Peyer's patch (tissue), 4 donors: ENCODE results near the gene RAI14. TPM values are rescaled to one million over a fixed set of nuclear protein-coding genes. Genes with fewer than 3 reads are reported as not detected.

ENCODE experiments used
- DNase-seq, 3 donors: peaks; one replicate each; pipeline ENCODE4 v3.0.0-alpha.2; 2017 to 2019
- H3K27ac ChIP-seq, 4 donors: fragments of 200-600 bp; sonication (generic); one replicate each; pipeline ENCODE4 v1.5.1; 2016 to 2019
- H3K27me3 ChIP-seq, 2 donors: fragments of 200-600 bp; sonication (generic); one replicate each; pipeline ENCODE4 v1.5.1; 2019
- H3K36me3 ChIP-seq, 3 donors: fragments of 200-600 bp; sonication (generic); one replicate each; pipeline ENCODE4 v1.5.1; 2016 to 2019
- H3K4me1 ChIP-seq, 4 donors: fragments of 200-600 bp; sonication (generic); one replicate each; pipeline ENCODE4 v1.5.1; 2016 to 2019
- H3K4me3 ChIP-seq, 4 donors: fragments of 200-600 bp; sonication (generic); 1 replicate in 3 of 4; 2 replicates in 1 of 4; pipeline ENCODE4 v1.5.1; 2016 to 2019; ENCODE audit warnings: mild to moderate bottlenecking in 1 of 4
- H3K9me3 ChIP-seq, 4 donors: fragments of 200-600 bp; sonication (generic); one replicate each; pipeline ENCODE4 v1.5.1; 2016 to 2019; ENCODE audit warnings: mild to moderate bottlenecking in 1 of 4
- CTCF ChIP-seq, 6 experiments: fragments of 450-650 bp in 4 of 6; fragments of 200-600 bp in 2 of 6; sonication (generic) in 1 of 6; IDR thresholded peaks; one replicate each; pipeline ENCODE4 v1.5.1; 2017 to 2019; ENCODE audit warnings: antibody characterized with exemption in 6 of 6, mild to moderate bottlenecking in 3 of 6, moderate library complexity in 1 of 6
- POLR2A ChIP-seq, 2 donors: fragments of 450-650 bp; IDR thresholded peaks; one replicate each; pipeline ENCODE4 v1.5.1; 2017; ENCODE audit warnings: antibody characterized with exemption in 2 of 2, mild to moderate bottlenecking in 2 of 2, moderate library complexity in 2 of 2
- total RNA-seq, 4 donors: library from RNA; depleted of rRNA; stranded (reverse); fragments of >200 nt; gene quantifications; one replicate each; pipeline ENCODE4 v1.1.0, GENCODE V29; 2016

Gene RAI14
- total RNA-seq, 4 donors from 2014 or later, result 5.0 to 182 (median 6.4) TPM

DNA sequence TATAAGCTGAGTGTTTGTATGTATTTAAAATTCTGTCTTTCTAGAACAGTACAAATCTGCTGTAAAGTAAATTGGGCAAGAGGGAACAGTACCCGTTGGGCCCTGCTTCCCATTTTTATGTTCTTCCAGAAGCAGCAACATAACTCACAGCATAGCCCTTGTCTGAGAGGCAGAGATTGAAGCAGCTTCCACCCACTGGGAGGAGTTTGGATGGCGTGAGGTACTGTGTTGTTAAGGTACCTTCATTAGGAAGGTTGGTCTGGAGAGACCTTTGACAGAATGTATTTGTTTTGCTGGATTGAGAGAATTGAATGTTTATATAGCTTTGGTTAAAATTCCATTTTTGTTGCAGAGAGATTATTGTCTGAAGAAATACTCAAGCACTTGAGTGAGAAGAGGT lies 24.8 kb downstream of the RAI14 start:
- no peak for DNase-seq
- Histone ChIP-seq H3K27ac (no peak overlapping the region), H3K4me3 (no peak overlapping the region), H3K36me3 (no peaks in the 10 kb centered on the region), H3K4me1 (no peaks in the 10 kb centered on the region), H3K9me3 (no peaks in the 10 kb centered on the region), H3K27me3 (no peaks in the 10 kb centered on the region)
- TF ChIP-seq POLR2A (IDR thresholded peaks at IDR 0.05) (no peak), CTCF (IDR thresholded peaks at IDR 0.05) (no peak)

- TF ChIP-seq CTCF (IDR thresholded peaks at IDR 0.05) (no peak), POLR2A (IDR thresholded peaks at IDR 0.05) (no peak)
- Histone ChIP-seq H3K9me3 (no peaks in the 10 kb centered on the region), H3K27ac (no peak overlapping the region), H3K36me3 (no peaks in the 10 kb centered on the region), H3K4me1 (no peaks in the 10 kb centered on the region), H3K4me3 (no peak overlapping the region), H3K27me3 (no peaks in the 10 kb centered on the region)
- peak in 1 of 3 donors; percentile 56 for DNase-seq
Observed at GRCh38 chr5:34682926-34683623, 26.9 kb downstream of the RAI14 start.

GRCh38 chr5:34684281-34684979 lies 28.3 kb downstream of the RAI14 start:
- Histone ChIP-seq H3K4me1 (no peaks in the 10 kb centered on the region), H3K9me3 (no peaks in the 10 kb centered on the region), H3K27ac (no peak overlapping the region), H3K27me3 (no peaks in the 10 kb centered on the region), H3K36me3 (no peaks in the 10 kb centered on the region), H3K4me3 (no peak overlapping the region)
- TF ChIP-seq CTCF (IDR thresholded peaks at IDR 0.05), result no peak
- no peak for TF ChIP-seq POLR2A (IDR thresholded peaks at IDR 0.05)
- DNase-seq, result no peak

- H3K27ac ChIP-seq, result no peak overlapping the region
- H3K27me3 ChIP-seq, result no peaks in the 10 kb centered on the region
- DNase-seq, result no peak
- no peaks in the 10 kb centered on the region for H3K4me1 ChIP-seq
- no peaks in the 10 kb centered on the region for H3K36me3 ChIP-seq
- H3K4me3 ChIP-seq, result no peak overlapping the region
- TF ChIP-seq CTCF (IDR thresholded peaks at IDR 0.05), result no peak
- H3K9me3 ChIP-seq, result no peaks in the 10 kb centered on the region
Observed at GRCh38 chr5:34684980-34685352, 28.8 kb downstream of the RAI14 start.

DNA sequence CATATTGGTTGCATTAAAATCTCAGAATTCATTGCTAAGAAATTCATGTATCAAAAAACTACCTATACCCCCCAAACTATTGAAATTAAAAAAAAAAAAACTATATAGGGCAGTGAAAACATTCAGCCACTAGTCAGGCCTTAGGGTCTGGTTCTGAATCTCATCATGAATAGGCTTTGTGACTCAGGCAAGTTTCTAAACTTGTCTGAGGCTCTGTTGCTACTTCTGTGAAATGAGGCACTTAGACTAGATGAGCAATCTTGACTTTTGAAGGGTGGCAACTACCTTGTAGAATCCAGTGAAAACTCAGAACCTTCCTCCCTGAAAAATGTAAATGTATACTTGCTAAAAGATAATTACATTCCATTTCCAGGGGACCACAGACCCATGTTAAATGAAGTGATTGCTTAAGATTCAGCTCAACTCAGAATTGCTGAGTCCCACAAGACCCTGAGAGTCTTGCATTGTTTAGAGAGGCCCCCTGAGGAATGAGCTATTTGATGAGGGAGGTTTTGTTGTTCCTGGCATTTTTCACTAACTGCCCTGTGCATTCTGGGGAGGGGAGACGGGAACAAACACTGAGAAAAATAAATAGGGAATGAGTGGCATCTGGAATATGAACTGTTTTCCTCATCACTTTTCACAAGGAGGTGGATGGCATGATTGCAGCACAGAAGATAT lies 29.5 kb downstream of the RAI14 start:
- no peak overlapping the region for H3K27ac ChIP-seq
- H3K27me3 ChIP-seq, result no peaks in the 10 kb centered on the region
- TF ChIP-seq CTCF (IDR thresholded peaks at IDR 0.05), result no peak
- TF ChIP-seq POLR2A (IDR thresholded peaks at IDR 0.05), result no peak
- H3K4me3 ChIP-seq, result no peak overlapping the region
- no peaks in the 10 kb centered on the region for H3K36me3 ChIP-seq
- DNase-seq, result no peak
- no peaks in the 10 kb centered on the region for H3K4me1 ChIP-seq
- no peaks in the 10 kb centered on the region for H3K9me3 ChIP-seq
